Measurements from ENCODE around the gene ATAD3A. TPM values are rescaled to one million over a fixed set of nuclear protein-coding genes. Genes with fewer than 3 reads are reported as not detected.

The ATAD3A gene
- polyA plus RNA-seq, 1 of the 3 experiments (the other 2 are of a cell fraction), result 40.2 TPM

DNA sequence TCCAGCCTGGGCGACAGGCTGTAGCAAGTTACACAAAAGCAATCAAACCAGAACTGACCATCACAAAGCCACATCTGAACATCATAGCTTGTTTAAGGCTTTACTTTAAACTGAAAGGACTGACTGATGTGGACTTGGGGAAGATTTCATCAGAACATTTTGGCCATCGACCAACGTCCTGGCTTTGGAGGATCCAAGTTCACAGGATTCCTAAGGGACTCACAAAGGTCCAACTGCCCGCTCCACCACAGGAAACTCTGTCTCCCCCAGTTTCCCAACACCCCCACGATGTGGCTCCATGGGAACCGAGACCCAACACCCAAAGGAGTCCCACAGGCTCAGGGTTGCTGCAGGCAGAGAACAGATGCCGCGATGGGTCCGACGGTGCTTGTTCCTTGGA is 53.4 kb downstream of the ATAD3A start:
- ChIA-PET POLR2A (no interaction called here), CTCF (interaction anchor here (0.9 to 1.1 kb wide), 2 partner anchors 10 to 13 kb away, joined by 3 read pairs; no protein-coding TSS in a partner anchor)

More for the DNA sequence above, 53.4 kb downstream of the ATAD3A start:
- peaks cover 30 to 35% of the 10 kb centered on the region in 2 experiments for H3K36me3 ChIP-seq (replicated peaks in 1 of 2; ENCODE audit: control insufficient read depth in 1 of 2, insufficient read depth in 2 of 2, low read length in 1 of 2)
- H3F3A ChIP-seq (replicated peaks; ENCODE audit: insufficient read depth), result peaks cover 8% of the 10 kb centered on the region
- no peak for DNase-seq
- H3K9me3 ChIP-seq, result no peaks in the 10 kb centered on the region
- TF ChIP-seq, protein P1, sequence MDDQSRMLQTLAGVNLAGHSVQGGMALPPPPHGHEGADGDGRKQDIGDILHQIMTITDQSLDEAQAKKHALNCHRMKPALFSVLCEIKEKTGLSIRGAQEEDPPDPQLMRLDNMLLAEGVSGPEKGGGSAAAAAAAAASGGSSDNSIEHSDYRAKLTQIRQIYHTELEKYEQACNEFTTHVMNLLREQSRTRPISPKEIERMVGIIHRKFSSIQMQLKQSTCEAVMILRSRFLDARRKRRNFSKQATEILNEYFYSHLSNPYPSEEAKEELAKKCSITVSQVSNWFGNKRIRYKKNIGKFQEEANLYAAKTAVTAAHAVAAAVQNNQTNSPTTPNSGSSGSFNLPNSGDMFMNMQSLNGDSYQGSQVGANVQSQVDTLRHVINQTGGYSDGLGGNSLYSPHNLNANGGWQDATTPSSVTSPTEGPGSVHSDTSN (IDR thresholded peaks at IDR 0.05), result no peak
- no peak for TF ChIP-seq NRF1 (IDR thresholded peaks at IDR 0.05; ENCODE audit: low read depth, low read length)
- TF ChIP-seq, protein P2, sequence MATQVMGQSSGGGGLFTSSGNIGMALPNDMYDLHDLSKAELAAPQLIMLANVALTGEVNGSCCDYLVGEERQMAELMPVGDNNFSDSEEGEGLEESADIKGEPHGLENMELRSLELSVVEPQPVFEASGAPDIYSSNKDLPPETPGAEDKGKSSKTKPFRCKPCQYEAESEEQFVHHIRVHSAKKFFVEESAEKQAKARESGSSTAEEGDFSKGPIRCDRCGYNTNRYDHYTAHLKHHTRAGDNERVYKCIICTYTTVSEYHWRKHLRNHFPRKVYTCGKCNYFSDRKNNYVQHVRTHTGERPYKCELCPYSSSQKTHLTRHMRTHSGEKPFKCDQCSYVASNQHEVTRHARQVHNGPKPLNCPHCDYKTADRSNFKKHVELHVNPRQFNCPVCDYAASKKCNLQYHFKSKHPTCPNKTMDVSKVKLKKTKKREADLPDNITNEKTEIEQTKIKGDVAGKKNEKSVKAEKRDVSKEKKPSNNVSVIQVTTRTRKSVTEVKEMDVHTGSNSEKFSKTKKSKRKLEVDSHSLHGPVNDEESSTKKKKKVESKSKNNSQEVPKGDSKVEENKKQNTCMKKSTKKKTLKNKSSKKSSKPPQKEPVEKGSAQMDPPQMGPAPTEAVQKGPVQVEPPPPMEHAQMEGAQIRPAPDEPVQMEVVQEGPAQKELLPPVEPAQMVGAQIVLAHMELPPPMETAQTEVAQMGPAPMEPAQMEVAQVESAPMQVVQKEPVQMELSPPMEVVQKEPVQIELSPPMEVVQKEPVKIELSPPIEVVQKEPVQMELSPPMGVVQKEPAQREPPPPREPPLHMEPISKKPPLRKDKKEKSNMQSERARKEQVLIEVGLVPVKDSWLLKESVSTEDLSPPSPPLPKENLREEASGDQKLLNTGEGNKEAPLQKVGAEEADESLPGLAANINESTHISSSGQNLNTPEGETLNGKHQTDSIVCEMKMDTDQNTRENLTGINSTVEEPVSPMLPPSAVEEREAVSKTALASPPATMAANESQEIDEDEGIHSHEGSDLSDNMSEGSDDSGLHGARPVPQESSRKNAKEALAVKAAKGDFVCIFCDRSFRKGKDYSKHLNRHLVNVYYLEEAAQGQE (IDR thresholded peaks at IDR 0.05; ENCODE audit: low read depth, low read length), result no peak
- TF ChIP-seq POLR2AphosphoS5 (IDR thresholded peaks at IDR 0.05; ENCODE audit: low read depth, low read length), result no peak
- TF ChIP-seq, protein P3, sequence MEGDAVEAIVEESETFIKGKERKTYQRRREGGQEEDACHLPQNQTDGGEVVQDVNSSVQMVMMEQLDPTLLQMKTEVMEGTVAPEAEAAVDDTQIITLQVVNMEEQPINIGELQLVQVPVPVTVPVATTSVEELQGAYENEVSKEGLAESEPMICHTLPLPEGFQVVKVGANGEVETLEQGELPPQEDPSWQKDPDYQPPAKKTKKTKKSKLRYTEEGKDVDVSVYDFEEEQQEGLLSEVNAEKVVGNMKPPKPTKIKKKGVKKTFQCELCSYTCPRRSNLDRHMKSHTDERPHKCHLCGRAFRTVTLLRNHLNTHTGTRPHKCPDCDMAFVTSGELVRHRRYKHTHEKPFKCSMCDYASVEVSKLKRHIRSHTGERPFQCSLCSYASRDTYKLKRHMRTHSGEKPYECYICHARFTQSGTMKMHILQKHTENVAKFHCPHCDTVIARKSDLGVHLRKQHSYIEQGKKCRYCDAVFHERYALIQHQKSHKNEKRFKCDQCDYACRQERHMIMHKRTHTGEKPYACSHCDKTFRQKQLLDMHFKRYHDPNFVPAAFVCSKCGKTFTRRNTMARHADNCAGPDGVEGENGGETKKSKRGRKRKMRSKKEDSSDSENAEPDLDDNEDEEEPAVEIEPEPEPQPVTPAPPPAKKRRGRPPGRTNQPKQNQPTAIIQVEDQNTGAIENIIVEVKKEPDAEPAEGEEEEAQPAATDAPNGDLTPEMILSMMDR (IDR thresholded peaks at IDR 0.05), result no peak
- no peak for TF ChIP-seq RFX5 (IDR thresholded peaks at IDR 0.05; ENCODE audit: low read length)
- TF ChIP-seq GABPA (IDR thresholded peaks at IDR 0.05; ENCODE audit: low read depth), result no peak
- TF ChIP-seq, protein P4, sequence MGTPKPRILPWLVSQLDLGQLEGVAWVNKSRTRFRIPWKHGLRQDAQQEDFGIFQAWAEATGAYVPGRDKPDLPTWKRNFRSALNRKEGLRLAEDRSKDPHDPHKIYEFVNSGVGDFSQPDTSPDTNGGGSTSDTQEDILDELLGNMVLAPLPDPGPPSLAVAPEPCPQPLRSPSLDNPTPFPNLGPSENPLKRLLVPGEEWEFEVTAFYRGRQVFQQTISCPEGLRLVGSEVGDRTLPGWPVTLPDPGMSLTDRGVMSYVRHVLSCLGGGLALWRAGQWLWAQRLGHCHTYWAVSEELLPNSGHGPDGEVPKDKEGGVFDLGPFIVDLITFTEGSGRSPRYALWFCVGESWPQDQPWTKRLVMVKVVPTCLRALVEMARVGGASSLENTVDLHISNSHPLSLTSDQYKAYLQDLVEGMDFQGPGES (IDR thresholded peaks at IDR 0.05; ENCODE audit: low read depth, low read length), result no peak
- no peaks in the 10 kb centered on the region for H3K27me3 ChIP-seq (ENCODE audit: insufficient read depth)
- no peak overlapping the region for H3K4me2 ChIP-seq
- H2AFZ ChIP-seq (ENCODE audit: low read depth), result no peak overlapping the region
- peaks cover 62% of the 10 kb centered on the region for H4K20me1 ChIP-seq (ENCODE audit: insufficient read depth)
- peaks cover 98% of the 10 kb centered on the region for H3K79me2 ChIP-seq (ENCODE audit: insufficient read depth)
- H3K27ac ChIP-seq (ENCODE audit: low read depth in 2 of 2, low read length in 1 of 2), result no peak overlapping the region
- no peaks in the 10 kb centered on the region for H3K4me1 ChIP-seq (ENCODE audit: control insufficient read depth in 1 of 2, insufficient read depth in 2 of 2, low read depth in 1 of 2, low read length in 1 of 2)
- H3K9ac ChIP-seq, result no peak overlapping the region
- WGBS (ENCODE audit: low lambda C conversion rate), result 98% methylated on average over 10 of the region's 10 CpGs
- no peaks in the 10 kb centered on the region for H3K9me2 ChIP-seq
- H3K4me3 ChIP-seq (ENCODE audit: low read depth in 2 of 2, low read length in 1 of 2), result no peak overlapping the region
